T-cell (primary cell): ENCODE measurements around the gene HPS1. TPM values are rescaled to one million over a fixed set of nuclear protein-coding genes. Genes with fewer than 3 reads are reported as not detected.

Experiments used
- ATAC-seq, 4 experiments: fragments of 200-7000 bp in 3 of 4; fragments of 150-1000 bp in 1 of 4; cut with Tn5 transposase; replicated peaks in 1 of 4; 1 replicate in 3 of 4; 2 replicates in 1 of 4; pipeline ENCODE4 v1.10.0; 2021; ENCODE audit warnings: moderate library complexity in 3 of 4, mild to moderate bottlenecking in 2 of 4, moderate number of reproducible peaks in 1 of 4
- CTCF ChIA-PET, 2 donors: fragments of 300-600 bp; sonication (Branson Sonifier 250); formaldehyde crosslinking; loops; one replicate each; lab custom pipeline; 2022; ENCODE audit warnings: antibody characterized with exemption in 2 of 2; lab: Charles Lee
- POLR2A ChIA-PET, 2 donors: fragments of 300-600 bp; sonication (Branson Sonifier 250); formaldehyde crosslinking; loops; one replicate each; lab custom pipeline; 2022; ENCODE audit warnings: antibody characterized with exemption in 2 of 2; lab: Charles Lee
- DNase-seq, 35 experiments: peaks; one replicate each; pipeline versions ENCODE4 v3.0.0 to v3.0.0-alpha.2; 2013 to 2023
- H3K27ac ChIP-seq: one replicate; pipeline ENCODE4 v1.5.1; 2013; ENCODE audit warnings: low read length
- H3K27me3 ChIP-seq, 2 experiments: replicated peaks in 1 of 2; 1 replicate in 1 of 2; 2 replicates in 1 of 2; pipeline versions ENCODE4 v1.6.1 to v1.7.0; 2013; ENCODE audit warnings: low read length in 1 of 2, mixed read lengths in 1 of 2; ENCODE audit not compliant: control insufficient read depth in 2 of 2, insufficient read depth in 2 of 2; ENCODE audit errors: extremely low read depth in 1 of 2
- H3K36me3 ChIP-seq, 2 donors: 1 replicate in 1 of 2; 2 replicates in 1 of 2; pipeline versions ENCODE4 v1.6.1 to v1.7.0; 2013; ENCODE audit warnings: low read length in 1 of 2; ENCODE audit not compliant: control insufficient read depth in 2 of 2, insufficient read depth in 1 of 2; ENCODE audit errors: extremely low read depth in 1 of 2
- H3K4me1 ChIP-seq, 2 experiments: 1 replicate in 1 of 2; 2 replicates in 1 of 2; pipeline versions ENCODE4 v1.6.1 to v1.7.0; 2013; ENCODE audit warnings: low read length in 2 of 2, mixed read lengths in 1 of 2; ENCODE audit not compliant: insufficient read depth in 2 of 2, control insufficient read depth in 1 of 2; ENCODE audit errors: extremely low read depth in 1 of 2
- H3K4me3 ChIP-seq, 2 donors: 1 replicate in 1 of 2; 2 replicates in 1 of 2; pipeline versions ENCODE4 v1.5.1 to v1.7.0; 2013; ENCODE audit warnings: mild to moderate bottlenecking in 2 of 2, low read length in 1 of 2, moderate library complexity in 1 of 2; ENCODE audit not compliant: control insufficient read depth in 1 of 2; ENCODE audit errors: extremely low read depth in 1 of 2
- H3K9me3 ChIP-seq: 2 replicates; pipeline ENCODE4 v1.7.0; 2013
- H3K27ac Mint-ChIP-seq, 2 donors: one replicate each; pipeline ENCODE4 v1.8.0; 2020 to 2021; ENCODE audit warnings: mild to moderate bottlenecking in 2 of 2, mixed read lengths in 2 of 2
- H3K27me3 Mint-ChIP-seq, 2 donors: one replicate each; pipeline ENCODE4 v1.8.0; 2021 to 2022; ENCODE audit warnings: mixed read lengths in 2 of 2
- H3K36me3 Mint-ChIP-seq: one replicate; pipeline ENCODE4 v1.8.0; 2021; ENCODE audit warnings: mixed read lengths
- H3K4me1 Mint-ChIP-seq, 3 donors: one replicate each; pipeline ENCODE4 v1.8.0; 2020 to 2022; ENCODE audit warnings: mixed read lengths in 3 of 3, mild to moderate bottlenecking in 1 of 3
- H3K4me3 Mint-ChIP-seq, 3 donors: one replicate each; pipeline ENCODE4 v1.8.0; 2020 to 2022; ENCODE audit warnings: mild to moderate bottlenecking in 3 of 3, mixed read lengths in 3 of 3, moderate library complexity in 3 of 3
- H3K9me3 Mint-ChIP-seq, 3 donors: one replicate each; pipeline ENCODE4 v1.8.0; 2020 to 2022; ENCODE audit warnings: mixed read lengths in 3 of 3
- WGBS: methylation state at CpG from one replicate; pipeline ENCODE4 v1.1.5; 2013; ENCODE audit warnings: missing lambda C conversion rate; ENCODE audit not compliant: insufficient coverage; 5-methylcytosine and 5-hydroxymethylcytosine counted together
- total RNA-seq, 35 experiments: library from RNA in 6 of 35; stranded (reverse) in 6 of 35; fragments of 120-200 nt in 1 of 35; gene quantifications; one replicate each; pipeline versions ENCODE4 v1.2.1 to v1.2.4 and lab custom pipeline; 2013 to 2026

Gene HPS1
- total RNA-seq, 5 donors from 2014 or later (not counting 1 experiment from before 2014, with no cell fraction given): 74.7 to 99.3 (median 92.7) TPM

GRCh38 chr10:98404571-98405359 lies 42.0 kb downstream of the HPS1 start:
- Histone ChIP-seq H3K36me3 (peaks cover 0 to 4% of the 10 kb centered on the region in 2 donors), H3K27me3 (no peaks in the 10 kb centered on the region), H3K9me3 (no peaks in the 10 kb centered on the region), H3K27ac (no peak overlapping the region), H3K4me3 (no peak overlapping the region), H3K4me1 (peaks cover 0 to 5% of the 10 kb centered on the region in 2 experiments)
- ATAC-seq (no peak), DNase-seq (no peak)
- Mint-ChIP-seq H3K4me1 (peaks cover 0 to 4% (median 3%) of the 10 kb centered on the region in 3 donors), H3K27ac (no peak overlapping the region), H3K4me3 (no peak overlapping the region), H3K27me3 (no peaks in the 10 kb centered on the region), H3K9me3 (no peaks in the 10 kb centered on the region), H3K36me3 (peaks cover 29% of the 10 kb centered on the region)
- 83% methylated on average over 4 of the region's 8 CpGs for WGBS
- POLR2A ChIA-PET: no interaction called here
- CTCF ChIA-PET: no interaction called here

GRCh38 chr10:98403812-98404504 lies 42.8 kb downstream of the HPS1 start:
- no peak for ATAC-seq

GRCh38 chr10:98402931-98403718 lies 43.6 kb downstream of the HPS1 start:
- ATAC-seq (no peak), DNase-seq (no peak)
- peaks cover 29% of the 10 kb centered on the region for H3K36me3 Mint-ChIP-seq
- POLR2A ChIA-PET: no interaction called here
- no peaks in the 10 kb centered on the region for H3K9me3 Mint-ChIP-seq
- Histone ChIP-seq H3K27ac (no peak overlapping the region), H3K36me3 (peaks cover 0 to 7% of the 10 kb centered on the region in 2 donors), H3K4me3 (no peak overlapping the region), H3K27me3 (no peaks in the 10 kb centered on the region), H3K9me3 (no peaks in the 10 kb centered on the region), H3K4me1 (peaks cover 0 to 3% of the 10 kb centered on the region in 2 experiments)
- CTCF ChIA-PET: interaction anchor here in 1 of 2 donors (1.1 kb wide), 1 partner anchor 12 kb away, joined by 3 read pairs; no protein-coding TSS in a partner anchor
- 98% methylated on average over 21 of the region's 23 CpGs for WGBS
- H3K4me3 Mint-ChIP-seq: no peak overlapping the region
- peaks cover 0 to 4% (median 3%) of the 10 kb centered on the region in 3 donors for H3K4me1 Mint-ChIP-seq
- H3K27ac Mint-ChIP-seq: no peak overlapping the region
- H3K27me3 Mint-ChIP-seq: no peaks in the 10 kb centered on the region

More at GRCh38 chr10:98403812-98404504, 42.8 kb downstream of the HPS1 start:
- 65% methylated on average over 4 of the region's 7 CpGs for WGBS
- Histone ChIP-seq H3K36me3 (peaks cover 0 to 7% of the 10 kb centered on the region in 2 donors), H3K27ac (no peak overlapping the region), H3K4me3 (no peak overlapping the region), H3K4me1 (peaks cover 0 to 3% of the 10 kb centered on the region in 2 experiments), H3K9me3 (no peaks in the 10 kb centered on the region), H3K27me3 (no peaks in the 10 kb centered on the region)
- CTCF ChIA-PET: interaction anchor here in 1 of 2 donors (1.1 kb wide), 1 partner anchor 12 kb away, joined by 3 read pairs; no protein-coding TSS in a partner anchor
- Mint-ChIP-seq H3K4me3 (no peak overlapping the region), H3K27me3 (no peaks in the 10 kb centered on the region), H3K9me3 (no peaks in the 10 kb centered on the region), H3K36me3 (peaks cover 29% of the 10 kb centered on the region), H3K27ac (no peak overlapping the region), H3K4me1 (peaks cover 0 to 4% (median 3%) of the 10 kb centered on the region in 3 donors)
- POLR2A ChIA-PET: no interaction called here
- no peak for DNase-seq

GRCh38 chr10:98402478-98402877 lies 44.3 kb downstream of the HPS1 start:
- H3K36me3 Mint-ChIP-seq: peaks cover 29% of the 10 kb centered on the region
- H3K4me3 Mint-ChIP-seq: no peak overlapping the region
- DNase-seq: no peak
- H3K4me1 ChIP-seq: peaks cover 0 to 4% of the 10 kb centered on the region in 2 experiments
- CTCF ChIA-PET: no interaction called here
- no peaks in the 10 kb centered on the region for H3K9me3 ChIP-seq
- H3K36me3 ChIP-seq: peaks cover 0 to 7% of the 10 kb centered on the region in 2 donors
- H3K27me3 Mint-ChIP-seq: no peaks in the 10 kb centered on the region
- no peaks in the 10 kb centered on the region for H3K9me3 Mint-ChIP-seq
- no peak for ATAC-seq
- no peak overlapping the region for H3K4me3 ChIP-seq
- H3K4me1 Mint-ChIP-seq: peaks cover 0 to 4% (median 3%) of the 10 kb centered on the region in 3 donors
- WGBS: 93% methylated on average over 6 of the region's 7 CpGs
- POLR2A ChIA-PET: no interaction called here
- H3K27ac Mint-ChIP-seq: no peak overlapping the region
- H3K27me3 ChIP-seq: no peaks in the 10 kb centered on the region
- no peak overlapping the region for H3K27ac ChIP-seq

- peaks cover 0 to 4% (median 3%) of the 10 kb centered on the region in 3 donors for H3K4me1 Mint-ChIP-seq
- H3K4me1 ChIP-seq: peaks cover 0 to 8% of the 10 kb centered on the region in 2 experiments
- H3K27ac ChIP-seq: no peak overlapping the region
- WGBS: 91% methylated on average over 1 of the region's 2 CpGs
- ChIA-PET POLR2A (no interaction called here), CTCF (no interaction called here)
- DNase-seq (no peak), ATAC-seq (no peak)
- H3K27me3 Mint-ChIP-seq: no peaks in the 10 kb centered on the region
- no peak overlapping the region for H3K4me3 ChIP-seq
- no peak overlapping the region for H3K27ac Mint-ChIP-seq
- H3K36me3 ChIP-seq: peaks cover 5 to 18% of the 10 kb centered on the region in 2 donors
- H3K9me3 ChIP-seq: no peaks in the 10 kb centered on the region
- H3K9me3 Mint-ChIP-seq: no peaks in the 10 kb centered on the region
- no peaks in the 10 kb centered on the region for H3K27me3 ChIP-seq
- H3K36me3 Mint-ChIP-seq: peaks cover 38% of the 10 kb centered on the region
- no peak overlapping the region for H3K4me3 Mint-ChIP-seq
Observed at GRCh38 chr10:98400482-98400881, 46.3 kb downstream of the HPS1 start.

GRCh38 chr10:98399784-98400183 lies 47.0 kb downstream of the HPS1 start:
- no peaks in the 10 kb centered on the region for H3K27me3 Mint-ChIP-seq
- no peak overlapping the region for H3K27ac Mint-ChIP-seq
- Histone ChIP-seq H3K4me1 (peaks cover 0 to 15% of the 10 kb centered on the region in 2 experiments), H3K27me3 (no peaks in the 10 kb centered on the region), H3K36me3 (peaks cover 5 to 21% of the 10 kb centered on the region in 2 donors), H3K9me3 (no peaks in the 10 kb centered on the region), H3K27ac (no peak overlapping the region), H3K4me3 (no peak overlapping the region)
- no peak overlapping the region for H3K4me3 Mint-ChIP-seq
- WGBS: 90% methylated on average over 9 of the region's 9 CpGs
- H3K4me1 Mint-ChIP-seq: peaks cover 0 to 4% (median 3%) of the 10 kb centered on the region in 3 donors
- H3K36me3 Mint-ChIP-seq: peaks cover 45% of the 10 kb centered on the region
- no peaks in the 10 kb centered on the region for H3K9me3 Mint-ChIP-seq
- ChIA-PET CTCF (no interaction called here), POLR2A (no interaction called here)
- DNase-seq (no peak), ATAC-seq (no peak)
